ENCODE measurements around the gene DNAJA2.
"Not testable (repeated sequence)": the region's sequence is repeated elsewhere in the genome, so short reads cannot be mapped to it uniquely, and the experiment has no call there.

The DNAJA2 gene

GRCh38 chr16:46975908-46976470 is 2.5 kb upstream of the DNAJA2 start:
- DNase-seq (ENCODE audit: low read depth in 2 of 3, low spot score in 1 of 3) = no peak

- DNase-seq (ENCODE audit: low read depth in 2 of 3, low spot score in 1 of 3) = no peak
These were observed 1.7 kb upstream of the DNAJA2 start for GRCh38 chr16:46975165-46975564.

GRCh38 chr16:46974352-46974751 is 878 bp upstream of the DNAJA2 start:
- peak in 2 of 3 donors; percentile 16 for DNase-seq (ENCODE audit: low read depth in 2 of 3, low spot score in 1 of 3)

- DNase-seq (ENCODE audit: low read depth in 2 of 3, low spot score in 1 of 3) = no peak
These were observed 486 bp upstream of the DNAJA2 start for GRCh38 chr16:46973996-46974324.

- peak in 2 of 3 donors; percentile 15 to 32 for DNase-seq (ENCODE audit: low read depth in 2 of 3, low spot score in 1 of 3)
These were observed 856 bp downstream of the DNAJA2 start for GRCh38 chr16:46972429-46973206.

GRCh38 chr16:46971271-46971670 is 2.2 kb downstream of the DNAJA2 start:
- no peak for DNase-seq (ENCODE audit: low read depth in 2 of 3, low spot score in 1 of 3)

GRCh38 chr16:46970089-46970488 is 3.4 kb downstream of the DNAJA2 start:
- no peak for DNase-seq (ENCODE audit: low read depth in 2 of 3, low spot score in 1 of 3)

- no peak for DNase-seq (ENCODE audit: low read depth in 2 of 3, low spot score in 1 of 3)
These were observed 5.4 kb downstream of the DNAJA2 start for GRCh38 chr16:46968063-46968435.

GRCh38 chr16:46962629-46963028 is 10.8 kb downstream of the DNAJA2 start:
- DNase-seq (ENCODE audit: low read depth in 2 of 3, low spot score in 1 of 3) = no peak

- no peak for DNase-seq (ENCODE audit: low read depth in 2 of 3, low spot score in 1 of 3)
These were observed 11.8 kb downstream of the DNAJA2 start for GRCh38 chr16:46961373-46962353.

GRCh38 chr16:46954562-46954961 is 18.9 kb downstream of the DNAJA2 start:
- DNase-seq (ENCODE audit: low read depth in 2 of 3, low spot score in 1 of 3) = no peak

GRCh38 chr16:46950009-46950408 is 23.5 kb downstream of the DNAJA2 start:
- no peak for DNase-seq (ENCODE audit: low read depth in 2 of 3, low spot score in 1 of 3)

- DNase-seq (ENCODE audit: low read depth in 2 of 3, low spot score in 1 of 3) = peak; percentile 32 to 37 (median 32)
These were observed 24.1 kb downstream of the DNAJA2 start for GRCh38 chr16:46949241-46949892.

- DNase-seq (ENCODE audit: low read depth in 2 of 3, low spot score in 1 of 3) = no peak
These were observed 24.8 kb downstream of the DNAJA2 start for GRCh38 chr16:46948548-46949166.

GRCh38 chr16:46947900-46948547 is 25.4 kb downstream of the DNAJA2 start:
- peak in 2 of 3 donors; percentile 28 to 48 for DNase-seq (ENCODE audit: low read depth in 2 of 3, low spot score in 1 of 3)

- not testable (repeated sequence) for DNase-seq (ENCODE audit: low read depth in 2 of 3, low spot score in 1 of 3)
These were observed 28.8 kb downstream of the DNAJA2 start for GRCh38 chr16:46944713-46945112.

GRCh38 chr16:46937536-46937935 is 35.9 kb downstream of the DNAJA2 start:
- DNase-seq (ENCODE audit: low read depth in 2 of 3, low spot score in 1 of 3) = no peak

- no peak for DNase-seq (ENCODE audit: low read depth in 2 of 3, low spot score in 1 of 3)
These were observed 40.7 kb downstream of the DNAJA2 start for GRCh38 chr16:46932802-46933201.

- DNase-seq (ENCODE audit: low read depth in 2 of 3, low spot score in 1 of 3) = no peak
These were observed 42.6 kb downstream of the DNAJA2 start for GRCh38 chr16:46930861-46931260.

Data from stimulated activated CD4-positive, alpha-beta T cell treated with anti-CD3 and anti-CD28 coated beads, Interleukin-12 subunit alpha, Interleukin-12 subunit beta, amount 100 ng/mL, for 48 hours (primary cell).